AML-193 (cell line): Measurements from ENCODE around the gene PPM1E.
"Not testable (repeated sequence)": the region's sequence is repeated elsewhere in the genome, so short reads cannot be mapped to it uniquely, and the experiment has no call there.

ENCODE experiments used
- DNase-seq, 2 experiments: peaks; one replicate each; lab custom pipeline; 2025; lab: John Stamatoyannopoulos, UW

Gene PPM1E

GRCh38 chr17:58779446-58779845 lies 23.8 kb downstream of the PPM1E start:
- no peak for DNase-seq

GRCh38 chr17:58783380-58783779 lies 27.7 kb downstream of the PPM1E start:
- DNase-seq, result no peak

GRCh38 chr17:58785097-58785496 lies 29.4 kb downstream of the PPM1E start:
- DNase-seq, result no peak

GRCh38 chr17:58786586-58787295 lies 31.1 kb downstream of the PPM1E start:
- no peak for DNase-seq

- no peak for DNase-seq
These were observed 32.5 kb downstream of the PPM1E start for GRCh38 chr17:58788199-58788598.

- DNase-seq, result no peak
These were observed 33.5 kb downstream of the PPM1E start for GRCh38 chr17:58789160-58789559.

- DNase-seq, result no peak
These were observed 34.2 kb downstream of the PPM1E start for GRCh38 chr17:58789831-58790230.

- DNase-seq, result not testable (repeated sequence)
These were observed 38.9 kb downstream of the PPM1E start for GRCh38 chr17:58794508-58794907.

GRCh38 chr17:58802188-58802587 lies 46.5 kb downstream of the PPM1E start:
- no peak for DNase-seq

GRCh38 chr17:58806046-58806445 lies 50.4 kb downstream of the PPM1E start:
- no peak for DNase-seq

- DNase-seq, result no peak
These were observed 53.2 kb downstream of the PPM1E start for GRCh38 chr17:58808609-58809563.

GRCh38 chr17:58809564-58809936 lies 53.9 kb downstream of the PPM1E start:
- DNase-seq, result no peak

- DNase-seq, result no peak
These were observed 55.6 kb downstream of the PPM1E start for GRCh38 chr17:58811290-58811689.

- DNase-seq, result no peak
These were observed 58.1 kb downstream of the PPM1E start for GRCh38 chr17:58813712-58814111.

GRCh38 chr17:58818654-58819053 lies 63.0 kb downstream of the PPM1E start:
- DNase-seq, result no peak

GRCh38 chr17:58822148-58823050 lies 66.7 kb downstream of the PPM1E start:
- no peak for DNase-seq

- no peak for DNase-seq
These were observed 67.4 kb downstream of the PPM1E start for GRCh38 chr17:58823051-58823525.

GRCh38 chr17:58829172-58829637 lies 73.6 kb downstream of the PPM1E start:
- DNase-seq, result no peak

- DNase-seq, result no peak
These were observed 76.1 kb downstream of the PPM1E start for GRCh38 chr17:58831780-58832179.

GRCh38 chr17:58832514-58832913 lies 76.9 kb downstream of the PPM1E start:
- DNase-seq, result no peak

- DNase-seq, result no peak
These were observed 82.0 kb downstream of the PPM1E start for GRCh38 chr17:58837699-58838098.
